Measurements from ENCODE around the gene GTPBP4. TPM values are rescaled to one million over a fixed set of nuclear protein-coding genes. Genes with fewer than 3 reads are reported as not detected.

Gene GTPBP4
- total and polyA plus RNA-seq, 2 of the 13 experiments (the other 11 are each of a cell fraction or from before 2014, with no cell fraction given): 24.1 to 85.5 TPM

DNA sequence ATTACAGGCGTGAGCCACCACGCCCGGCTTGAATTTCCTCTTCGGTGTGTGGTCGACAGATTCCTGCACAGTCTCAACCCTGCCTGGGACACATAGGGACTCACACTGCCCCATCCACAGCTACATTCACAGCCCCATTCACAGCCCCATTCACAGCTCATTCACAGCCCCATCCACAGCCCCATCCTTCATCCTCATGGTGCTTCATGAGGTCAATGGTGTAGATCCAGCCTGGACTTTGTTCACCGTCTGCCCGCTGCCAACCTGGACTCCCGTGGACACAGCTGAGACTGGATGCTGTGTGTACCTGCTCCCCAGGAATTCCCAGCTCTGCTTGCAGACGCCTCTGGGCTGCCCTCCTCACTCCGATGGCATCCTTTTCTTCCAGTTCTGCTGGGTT lies 32.2 kb downstream of the GTPBP4 start:
- in situ Hi-C loops (cut with HindIII; ENCODE audit: extremely low pct_ligation_motif_present, low pct_unique_long_range_greater_than_20kb): no loop called here
- WGBS (ENCODE audit: low lambda C conversion rate): 86% methylated on average over 10 of the region's 10 CpGs
- H2AFZ ChIP-seq (ENCODE audit: low read length): no peak overlapping the region
- no peak for FAIRE-seq
- BruUV-seq (replicated peaks): no TSS peak
- H3K4me2 ChIP-seq (ENCODE audit: low read depth, low read length): no peak overlapping the region
- peak; percentile 42 for ATAC-seq
- no peak overlapping the region for H3K9ac ChIP-seq (ENCODE audit: insufficient read depth, low read depth, low read length)
- no peaks in the 10 kb centered on the region for H3K27me3 ChIP-seq (ENCODE audit: control insufficient read depth in 1 of 2, insufficient read depth in 2 of 2, low read length in 2 of 2)
- intact Hi-C loops (cut with micrococcal nuclease; ENCODE audit: unreplicated experiment): no loop called here
- H3K9me3 ChIP-seq (ENCODE audit: low read length): no peaks in the 10 kb centered on the region
- no peaks in the 10 kb centered on the region for H3K79me2 ChIP-seq (ENCODE audit: insufficient read depth, low read length)
- POLR2A ChIA-PET: no interaction called here
- H4K20me1 ChIP-seq (ENCODE audit: insufficient read depth, low read length): no peaks in the 10 kb centered on the region
- no peak overlapping the region for H3K4me3 ChIP-seq (replicated peaks in 1 of 3; ENCODE audit: insufficient read depth in 1 of 3, low read depth in 2 of 3, low read length in 3 of 3)
- no peak overlapping the region for H3K27ac ChIP-seq (ENCODE audit: extremely low read length, insufficient read depth, low read length)
- no peak for DNase-seq (ENCODE audit: low spot score)
- H3K36me3 ChIP-seq (replicated peaks in 1 of 2; ENCODE audit: control insufficient read depth in 1 of 2, insufficient read depth in 2 of 2, low read length in 2 of 2): peaks cover 17 to 31% of the 10 kb centered on the region in 2 experiments
- no peaks in the 10 kb centered on the region for H3K4me1 ChIP-seq (ENCODE audit: insufficient read depth, low read length)
- TF ChIP-seq ZNF776 (CRISPR knock-in tag; IDR thresholded peaks at IDR 0.05) (no peak), ZNF253 (CRISPR knock-in tag; IDR thresholded peaks at IDR 0.05; ENCODE audit: borderline replicate concordance) (no peak), CCDC6 (CRISPR knock-in tag; IDR thresholded peaks at IDR 0.05) (no peak), POGZ (CRISPR knock-in tag; IDR thresholded peaks at IDR 0.05) (no peak), MYC (CRISPR knock-in tag; IDR thresholded peaks at IDR 0.05; ENCODE audit: borderline replicate concordance) (no peak), POLR2G (IDR thresholded peaks at IDR 0.05; ENCODE audit: low read depth, low read length) (peak; percentile 37; the same call in 1 of the 2 replicates), BORCS8-MEF2B (CRISPR knock-in tag; IDR thresholded peaks at IDR 0.05) (no peak), POLR2A (IDR thresholded peaks at IDR 0.05; ENCODE audit: insufficient read depth in 1 of 2, low read depth in 2 of 2, low read length in 2 of 2) (0 out of 4 replicates have a peak, but pooled peaks of 1 of the 2 experiments have one; percentile 10), RBM22 (optimal IDR thresholded peaks at IDR 0.05; ENCODE audit: low read length) (peak; percentile 81)
- TF ChIP-seq, protein P1, sequence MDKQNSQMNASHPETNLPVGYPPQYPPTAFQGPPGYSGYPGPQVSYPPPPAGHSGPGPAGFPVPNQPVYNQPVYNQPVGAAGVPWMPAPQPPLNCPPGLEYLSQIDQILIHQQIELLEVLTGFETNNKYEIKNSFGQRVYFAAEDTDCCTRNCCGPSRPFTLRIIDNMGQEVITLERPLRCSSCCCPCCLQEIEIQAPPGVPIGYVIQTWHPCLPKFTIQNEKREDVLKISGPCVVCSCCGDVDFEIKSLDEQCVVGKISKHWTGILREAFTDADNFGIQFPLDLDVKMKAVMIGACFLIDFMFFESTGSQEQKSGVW (CRISPR knock-in tag; IDR thresholded peaks at IDR 0.05; ENCODE audit: borderline replicate concordance): no peak
- TF ChIP-seq, protein P2, sequence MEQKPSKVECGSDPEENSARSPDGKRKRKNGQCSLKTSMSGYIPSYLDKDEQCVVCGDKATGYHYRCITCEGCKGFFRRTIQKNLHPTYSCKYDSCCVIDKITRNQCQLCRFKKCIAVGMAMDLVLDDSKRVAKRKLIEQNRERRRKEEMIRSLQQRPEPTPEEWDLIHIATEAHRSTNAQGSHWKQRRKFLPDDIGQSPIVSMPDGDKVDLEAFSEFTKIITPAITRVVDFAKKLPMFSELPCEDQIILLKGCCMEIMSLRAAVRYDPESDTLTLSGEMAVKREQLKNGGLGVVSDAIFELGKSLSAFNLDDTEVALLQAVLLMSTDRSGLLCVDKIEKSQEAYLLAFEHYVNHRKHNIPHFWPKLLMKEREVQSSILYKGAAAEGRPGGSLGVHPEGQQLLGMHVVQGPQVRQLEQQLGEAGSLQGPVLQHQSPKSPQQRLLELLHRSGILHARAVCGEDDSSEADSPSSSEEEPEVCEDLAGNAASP (CRISPR knock-in tag; IDR thresholded peaks at IDR 0.05; ENCODE audit: borderline replicate concordance): no peak
- TF ChIP-seq, protein P3, sequence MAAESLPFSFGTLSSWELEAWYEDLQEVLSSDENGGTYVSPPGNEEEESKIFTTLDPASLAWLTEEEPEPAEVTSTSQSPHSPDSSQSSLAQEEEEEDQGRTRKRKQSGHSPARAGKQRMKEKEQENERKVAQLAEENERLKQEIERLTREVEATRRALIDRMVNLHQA (CRISPR knock-in tag; IDR thresholded peaks at IDR 0.05): no peak
- CTCF ChIA-PET (ENCODE audit: low intra/inter-chr PET ratio, low total read pairs): no interaction called here

All from HepG2 (cell line).